H1 (cell line): ENCODE data around the gene MELTF. TPM values are rescaled to one million over a fixed set of nuclear protein-coding genes. Genes with fewer than 3 reads are reported as not detected.
A peak's percentile ranks its signal among the peaks of the same experiment; 100 is the strongest.

Experiments
- CTCF ChIA-PET: fragments of 300-600 bp; sonication (Branson Sonifier 250); formaldehyde crosslinking; loops from one replicate; lab custom pipeline; 2021; ENCODE audit not compliant: partially characterized antibody; lab: Charles Lee
- POLR2A ChIA-PET: fragments of 300-600 bp; sonication (Branson Sonifier 250); formaldehyde crosslinking; loops from one replicate; lab custom pipeline; 2021; ENCODE audit warnings: inconsistent platforms; ENCODE audit not compliant: partially characterized antibody; lab: Charles Lee
- DNase-seq, 2 experiments: peaks; one replicate each; pipeline versions ENCODE4 v3.0.0 to v3.0.0-alpha.2; 2010 to 2022; ENCODE audit warnings: low spot score in 2 of 2, low read depth in 1 of 2, mixed read lengths in 1 of 2
- FAIRE-seq: peaks from 2 replicates; lab custom pipeline; 2011; peaks lifted over from hg19 to GRCh38; lab: Jason Lieb, UNC
- H2AFZ ChIP-seq: 2 replicates; pipeline ENCODE4 v1.8.1; 2012; ENCODE audit warnings: low read length, inconsistent platforms
- H2AK5ac ChIP-seq: 2 replicates; pipeline ENCODE4 v1.6.1; 2013; ENCODE audit warnings: low read depth, low read length
- H2BK120ac ChIP-seq: replicated peaks from 2 replicates; pipeline ENCODE3; 2013; ENCODE audit warnings: low read depth, low read length, inconsistent platforms
- H2BK12ac ChIP-seq: 2 replicates; pipeline ENCODE4 v1.6.1; 2013; ENCODE audit warnings: low read depth, low read length
- H2BK15ac ChIP-seq: 2 replicates; pipeline ENCODE4 v1.6.1; 2013; ENCODE audit warnings: low read length
- H2BK20ac ChIP-seq: 2 replicates; pipeline ENCODE4 v1.6.1; 2013; ENCODE audit warnings: low read length
- H2BK5ac ChIP-seq: 2 replicates; pipeline ENCODE4 v1.6.1; 2013; ENCODE audit warnings: low read depth, low read length
- H3K14ac ChIP-seq: 2 replicates; pipeline ENCODE4 v1.6.1; 2013; ENCODE audit warnings: inconsistent platforms; ENCODE audit not compliant: insufficient read length
- H3K18ac ChIP-seq: 2 replicates; pipeline ENCODE4 v1.6.1; 2013; ENCODE audit warnings: low read length; ENCODE audit errors: extremely low read depth
- H3K23ac ChIP-seq: 2 replicates; pipeline ENCODE4 v1.6.1; 2013; ENCODE audit warnings: inconsistent platforms; ENCODE audit not compliant: insufficient read length
- H3K23me2 ChIP-seq: 2 replicates; pipeline ENCODE4 v1.6.1; 2013; ENCODE audit warnings: low read depth, low read length
- H3K27ac ChIP-seq: 2 replicates; pipeline ENCODE4 v1.6.1; 2011; ENCODE audit warnings: low read depth, low read length, inconsistent platforms
- H3K27me3 ChIP-seq, 4 experiments: replicated peaks in 1 of 4; 1 replicate in 1 of 4; 2 replicates in 3 of 4; pipeline versions ENCODE4 v1.6.1 to v1.8.1; 2011 to 2013; ENCODE audit warnings: low read length in 3 of 4, mild to moderate bottlenecking in 3 of 4, inconsistent platforms in 2 of 4, mixed read lengths in 2 of 4, moderate library complexity in 1 of 4; ENCODE audit not compliant: control insufficient read depth in 3 of 4, insufficient read depth in 3 of 4; ENCODE audit errors: extremely low read depth in 1 of 4
- H3K36me3 ChIP-seq, 4 experiments: 2 replicates each; pipeline versions ENCODE4 v1.6.1 to v1.8.1; 2011 to 2013; ENCODE audit warnings: mild to moderate bottlenecking in 4 of 4, low read length in 3 of 4, moderate library complexity in 2 of 4, control low read depth in 1 of 4, inconsistent platforms in 1 of 4; ENCODE audit not compliant: insufficient read depth in 4 of 4, control insufficient read depth in 2 of 4
- H3K4ac ChIP-seq: replicated peaks from 2 replicates; pipeline ENCODE3; 2013; ENCODE audit warnings: low read length, low read depth, mixed read lengths, inconsistent platforms; ENCODE audit not compliant: insufficient read length
- H3K4me1 ChIP-seq, 4 experiments: replicated peaks in 1 of 4; 1 replicate in 1 of 4; 2 replicates in 3 of 4; pipeline versions ENCODE4 v1.6.1 to v1.8.1; 2011 to 2013; ENCODE audit warnings: low read length in 3 of 4, inconsistent platforms in 2 of 4, mixed read lengths in 1 of 4; ENCODE audit not compliant: insufficient read depth in 4 of 4, control insufficient read depth in 3 of 4
- H3K4me2 ChIP-seq, 2 experiments: 2 replicates each; pipeline versions ENCODE4 v1.6.1 to v1.8.1; 2011 to 2013; ENCODE audit warnings: low read depth in 2 of 2, low read length in 2 of 2, control low read depth in 1 of 2, inconsistent platforms in 1 of 2, mild to moderate bottlenecking in 1 of 2; ENCODE audit not compliant: insufficient read depth in 1 of 2
- H3K4me3 ChIP-seq, 4 experiments: fragments of 200-600, 300-600 bp in 1 of 4; sonication (generic), shearing (Covaris generic), sonication (Bioruptor Twin) in 1 of 4; 2 replicates each; pipeline versions ENCODE4 v1.5.1 to v1.8.1; 2011 to 2016; ENCODE audit warnings: low read length in 4 of 4, low read depth in 3 of 4, control low read depth in 2 of 4, inconsistent platforms in 2 of 4, mild to moderate bottlenecking in 2 of 4, mixed read lengths in 1 of 4, moderate library complexity in 1 of 4; ENCODE audit not compliant: insufficient read depth in 2 of 4; ENCODE audit errors: extremely low read depth in 1 of 4
- H3K56ac ChIP-seq: replicated peaks from 2 replicates; pipeline ENCODE3; 2013; ENCODE audit warnings: low read depth, mild to moderate bottlenecking, mixed read lengths, low read length, inconsistent platforms; ENCODE audit not compliant: insufficient read length
- H3K79me1 ChIP-seq: 2 replicates; pipeline ENCODE4 v1.6.1; 2013; ENCODE audit warnings: low read depth, low read length, control low read depth
- H3K79me2 ChIP-seq, 2 experiments: 2 replicates each; pipeline versions ENCODE4 v1.6.1 to v1.8.1; 2012 to 2013; ENCODE audit warnings: low read length in 2 of 2, mild to moderate bottlenecking in 2 of 2, inconsistent platforms in 1 of 2; ENCODE audit not compliant: insufficient read depth in 2 of 2, control insufficient read depth in 1 of 2
- H3K9ac ChIP-seq, 4 experiments: replicated peaks in 1 of 4; 1 replicate in 1 of 4; 2 replicates in 3 of 4; pipeline versions ENCODE4 v1.6.1 to v1.8.1; 2011 to 2013; ENCODE audit warnings: low read depth in 3 of 4, low read length in 3 of 4, control low read depth in 2 of 4, mild to moderate bottlenecking in 2 of 4, moderate library complexity in 2 of 4, inconsistent platforms in 1 of 4; ENCODE audit errors: extremely low read depth in 1 of 4
- H3K9me3 ChIP-seq, 2 experiments: 2 replicates each; pipeline versions ENCODE4 v1.6.1 to v1.8.1; 2012 to 2013; ENCODE audit warnings: mild to moderate bottlenecking in 2 of 2, moderate library complexity in 2 of 2, control low read depth in 1 of 2, inconsistent platforms in 1 of 2, low read depth in 1 of 2, low read length in 1 of 2, mixed read lengths in 1 of 2; ENCODE audit not compliant: insufficient read depth in 2 of 2
- H4K20me1 ChIP-seq, 2 experiments: replicated peaks in 1 of 2; 2 replicates each; pipeline versions ENCODE3 to v1.8.1; 2011 to 2013; ENCODE audit warnings: inconsistent platforms in 2 of 2, low read length in 2 of 2, mild to moderate bottlenecking in 1 of 2; ENCODE audit not compliant: insufficient read depth in 2 of 2, control insufficient read depth in 1 of 2
- H4K5ac ChIP-seq: 2 replicates; pipeline ENCODE4 v1.6.1; 2013; ENCODE audit warnings: low read length, low read depth, mixed read lengths, inconsistent platforms; ENCODE audit not compliant: insufficient read length
- H4K8ac ChIP-seq: 2 replicates; pipeline ENCODE4 v1.8.0; 2013; ENCODE audit warnings: mild to moderate bottlenecking, moderate library complexity, low read length, inconsistent platforms; ENCODE audit not compliant: insufficient read depth; ENCODE audit errors: extremely low read depth
- H4K91ac ChIP-seq: replicated peaks from 2 replicates; pipeline ENCODE3; 2013; ENCODE audit warnings: low read length, mixed read lengths, inconsistent platforms; ENCODE audit not compliant: insufficient read length
- ASH2L ChIP-seq: fragments of 200-600, 300-600 bp; sonication (generic); IDR thresholded peaks from one replicate; pipeline ENCODE4 v1.7.1; 2017; ENCODE audit warnings: low read length
- CBX5 ChIP-seq: fragments of 300-800, 300-1000 bp; sonication (generic); IDR thresholded peaks from 2 replicates; pipeline ENCODE4 v1.7.1; 2016; ENCODE audit warnings: antibody characterized with exemption, low read length, low read depth
- CHD2 ChIP-seq: IDR thresholded peaks from 2 replicates; pipeline ENCODE4 v1.6.1; 2012; ENCODE audit warnings: low read length, improper control_type of control experiment
- EZH2 ChIP-seq: fragments of 200-600 bp; sonication (generic); IDR thresholded peaks from 2 replicates; pipeline ENCODE4 v1.7.1; 2012; ENCODE audit warnings: low read depth, mild to moderate bottlenecking, moderate library complexity, low read length, inconsistent platforms; ENCODE audit not compliant: severe bottlenecking
- KDM1A ChIP-seq: fragments of 200-600, 300-600 bp; sonication (generic); IDR thresholded peaks from 2 replicates; pipeline ENCODE4 v1.7.1; 2016; ENCODE audit warnings: mild to moderate bottlenecking, low read length, borderline replicate concordance
- KDM4A ChIP-seq: IDR thresholded peaks from one replicate; pipeline ENCODE4 v1.7.1; 2012; ENCODE audit warnings: low read depth, mild to moderate bottlenecking, moderate library complexity, low read length, inconsistent platforms; ENCODE audit not compliant: severe bottlenecking
- NANOG ChIP-seq: IDR thresholded peaks from 2 replicates; pipeline ENCODE4 v1.6.1; 2011; ENCODE audit warnings: low read length, low read depth, mild to moderate bottlenecking, inconsistent platforms; ENCODE audit not compliant: insufficient read depth, poor library complexity, severe bottlenecking
- NRF1 ChIP-seq: IDR thresholded peaks from 2 replicates; pipeline ENCODE4 v1.6.1; 2011; ENCODE audit warnings: mild to moderate bottlenecking, low read depth, low read length, improper control_type of control experiment
- PHF8 ChIP-seq: fragments of 200-600 bp; sonication (generic); conservative IDR thresholded peaks from 2 replicates; pipeline ENCODE4 v1.7.1; 2012; ENCODE audit warnings: low read depth, mild to moderate bottlenecking, inconsistent platforms, low read length, moderate library complexity
- RXRA ChIP-seq: IDR thresholded peaks from 2 replicates; pipeline ENCODE4 v1.6.1; 2011; ENCODE audit warnings: low read depth, mild to moderate bottlenecking, low read length, moderate library complexity; ENCODE audit not compliant: insufficient read depth
- SRF ChIP-seq: IDR thresholded peaks from 2 replicates; pipeline ENCODE4 v1.6.1; 2011; ENCODE audit warnings: mild to moderate bottlenecking, low read depth, low read length, moderate library complexity
- TEAD4 ChIP-seq: IDR thresholded peaks from 2 replicates; pipeline ENCODE4 v1.6.1; 2012; ENCODE audit warnings: low read depth, low read length, inconsistent platforms, mixed read lengths
- ZNF274 ChIP-seq: IDR thresholded peaks from 2 replicates; pipeline ENCODE4 v1.7.0; 2012; ENCODE audit warnings: low read length, borderline replicate concordance; ENCODE audit errors: extremely low read depth
- WGBS, 2 experiments: shearing (Covaris generic) in 1 of 2; methylation state at CpG; one replicate each; pipeline versions ENCODE4 v1.1.6 to v1.1.7; 2013 to 2015; ENCODE audit warnings: low lambda C conversion rate in 2 of 2, mixed read lengths in 2 of 2, inconsistent platforms in 1 of 2, low coverage in 1 of 2, missing lambda C conversion rate in 1 of 2; ENCODE audit not compliant: insufficient replicate concordance in 2 of 2, insufficient coverage in 1 of 2, insufficient read length in 1 of 2; ENCODE audit errors: extremely low coverage in 1 of 2, missing lambda C conversion rate in 1 of 2; 5-methylcytosine and 5-hydroxymethylcytosine counted together
- polyA plus RNA-seq, 7 experiments: library from polyadenylated mRNA; depleted of rRNA in 3 of 7; stranded (reverse) in 5 of 7; unstranded in 2 of 7; fragments of >200 nt in 5 of 7; fragments of 200-250 nt in 2 of 7; gene quantifications; 1 replicate in 5 of 7; 2 replicates in 1 of 7; 4 replicates in 1 of 7; pipeline versions ENCODE4 v1.2.1 to v1.2.3, GENCODE V29; 2011 to 2013; ENCODE audit warnings: missing spikeins in 2 of 7, mixed read lengths in 2 of 7
- total RNA-seq: library from RNA; stranded (reverse); fragmentation: NEBNext Ultra II Directional; extraction: Animal tissue kit (Norgen Biotek cat#: 25700); gene quantifications from 2 replicates; pipeline ENCODE4 v1.2.1, GENCODE V29; 2021

The MELTF gene
- total and polyA plus RNA-seq, 2 of the 8 experiments (the other 6 are each of a cell fraction or from before 2014, with no cell fraction given), result 1.7 to 3.5 TPM

DNA sequence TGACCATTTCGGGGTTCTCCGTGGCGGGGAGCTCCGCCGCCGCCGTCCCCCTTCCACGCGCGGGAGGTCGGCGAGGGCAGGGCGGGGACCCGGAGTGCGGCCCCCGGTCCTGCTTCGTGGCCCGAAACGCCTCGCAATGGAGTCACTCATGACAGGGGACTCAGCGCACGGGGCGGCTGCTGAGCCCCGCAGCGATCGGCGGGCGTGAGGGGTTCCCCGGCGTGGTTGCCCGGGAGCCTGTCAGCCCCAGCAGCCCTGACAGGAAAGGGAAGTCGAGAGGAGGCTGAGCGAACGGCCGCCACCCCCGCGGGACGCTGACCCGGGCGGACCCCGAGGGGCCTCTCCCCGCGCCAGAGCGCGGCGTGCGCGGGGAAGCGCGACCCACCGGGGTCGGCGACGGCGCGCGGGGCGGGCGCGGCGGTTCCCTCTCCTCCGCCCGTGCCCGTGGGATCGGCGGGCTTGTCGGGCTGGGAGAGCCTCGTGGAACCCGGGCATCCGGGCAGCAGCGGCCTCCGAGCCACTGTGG, 60.4 kb downstream of the MELTF start:
- no peak overlapping the region for H2AFZ ChIP-seq
- H3K79me1 ChIP-seq, result no peaks in the 10 kb centered on the region
- H3K36me3 ChIP-seq, result peaks cover 0 to 8% (median 0%) of the 10 kb centered on the region in 4 experiments; a peak in 1 of 8 replicates
- H4K20me1 ChIP-seq, result no peaks in the 10 kb centered on the region
- H2BK5ac ChIP-seq, result no peak overlapping the region
- H2AK5ac ChIP-seq, result no peak overlapping the region
- ChIA-PET POLR2A (interaction anchor here (0.7 to 1.0 kb wide), 2 partner anchors 20 to 27 kb away, joined by 3 to 6 read pairs; partner anchors contain the start of gene NCBP2), CTCF (interaction anchor here (1.1 to 2.2 kb wide), 6 partner anchors 9 to 445 kb away, joined by 3 to 6 read pairs (median 4); no protein-coding TSS in a partner anchor)
- peak overlapping the region; percentile 85 for H4K8ac ChIP-seq
- H3K9ac ChIP-seq, result no peak overlapping the region
- peak overlapping the region; percentile 26 to 74 (median 31) for H3K4me3 ChIP-seq
- no peaks in the 10 kb centered on the region for H3K79me2 ChIP-seq
- no peak overlapping the region for H2BK15ac ChIP-seq
- H2BK120ac ChIP-seq, result no peak overlapping the region
- H3K9me3 ChIP-seq, result no peaks in the 10 kb centered on the region
- H4K91ac ChIP-seq, result no peak overlapping the region
- WGBS, 2 experiments, result 2% methylated on average over 43 of the region's 72 CpGs; no CpG with 5 or more reads in 1 of the 2 experiments
- no peak overlapping the region for H3K23ac ChIP-seq
- FAIRE-seq (no peak), DNase-seq (no peak)
- peaks cover 10% of the 10 kb centered on the region; the same call in 1 of the 2 replicates for H3K23me2 ChIP-seq
- H3K4me1 ChIP-seq, result peaks cover 0 to 24% (median 10%) of the 10 kb centered on the region in 4 experiments; a peak in 5 of 7 replicates
- H2BK12ac ChIP-seq, result no peak overlapping the region
- no peak overlapping the region for H3K4ac ChIP-seq
- no peak overlapping the region for H3K14ac ChIP-seq
- no peak overlapping the region for H4K5ac ChIP-seq
- H2BK20ac ChIP-seq, result no peak overlapping the region
- no peak overlapping the region for H3K18ac ChIP-seq
- no peak overlapping the region for H3K27ac ChIP-seq
- H3K27me3 ChIP-seq, result peaks cover 52 to 66% (median 63%) of the 10 kb centered on the region in 4 experiments
- H3K56ac ChIP-seq, result no peak overlapping the region
- H3K4me2 ChIP-seq, result peak overlapping the region; percentile 70 to 88
- TF ChIP-seq NRF1 (no peak), KDM1A (no peak), ASH2L (peak; percentile 24), PHF8 (no peak), EZH2 (peak; percentile 63), SRF (no peak), KDM4A (peak; percentile 29), NANOG (no peak), CHD2 (no peak), CBX5 (no peak), TEAD4 (no peak), RXRA (no peak), ZNF274 (no peak)
